Fibroblast of lung (primary cell): ENCODE data around the gene TRIM43B. TPM values are rescaled to one million over a fixed set of nuclear protein-coding genes. Genes with fewer than 3 reads are reported as not detected.

ENCODE experiments used
- DNase-seq, 2 donors: peaks; one replicate each; pipeline versions ENCODE4 v3.0.0 to v3.0.0-alpha.2; 2010; ENCODE audit warnings: low read depth in 2 of 2
- H2AFZ ChIP-seq: 2 replicates; pipeline ENCODE4 v1.5.1; 2012; ENCODE audit warnings: low read length, control low read depth, inconsistent platforms
- H3K27ac ChIP-seq: 2 replicates; pipeline ENCODE4 v1.5.1; 2011; ENCODE audit warnings: low read length, control low read depth; ENCODE audit not compliant: insufficient read depth
- H3K27me3 ChIP-seq: 2 replicates; pipeline ENCODE4 v1.5.1; 2011; ENCODE audit warnings: mild to moderate bottlenecking, low read length; ENCODE audit not compliant: control insufficient read depth, insufficient read depth
- H3K36me3 ChIP-seq: 2 replicates; pipeline ENCODE4 v1.5.1; 2011; ENCODE audit warnings: low read length; ENCODE audit not compliant: control insufficient read depth, insufficient read depth
- H3K4me1 ChIP-seq: 2 replicates; pipeline ENCODE4 v1.5.1; 2011; ENCODE audit warnings: low read length; ENCODE audit not compliant: control insufficient read depth, insufficient read depth; ENCODE audit errors: extremely low read depth
- H3K4me2 ChIP-seq: 2 replicates; pipeline ENCODE4 v1.5.1; 2011; ENCODE audit warnings: low read length, control low read depth; ENCODE audit not compliant: insufficient read depth; ENCODE audit errors: extremely low read depth
- H3K4me3 ChIP-seq, 4 experiments: fragments of 200-600 bp in 1 of 4; sonication (generic) in 1 of 4; replicated peaks in 1 of 4; 2 replicates each; pipeline ENCODE4 v1.5.1; 2011 to 2016; ENCODE audit warnings: low read length in 4 of 4, low read depth in 3 of 4, mild to moderate bottlenecking in 3 of 4, control low read depth in 2 of 4, inconsistent platforms in 1 of 4, mixed read lengths in 1 of 4; ENCODE audit not compliant: insufficient read depth in 1 of 4; ENCODE audit errors: control extremely low read depth in 1 of 4
- H3K79me2 ChIP-seq: 2 replicates; pipeline ENCODE4 v1.5.1; 2012; ENCODE audit warnings: mild to moderate bottlenecking, low read length, inconsistent platforms; ENCODE audit not compliant: control insufficient read depth, insufficient read depth
- H3K9ac ChIP-seq: 2 replicates; pipeline ENCODE4 v1.5.1; 2011; ENCODE audit warnings: mild to moderate bottlenecking, low read length, control low read depth; ENCODE audit not compliant: insufficient read depth
- H3K9me3 ChIP-seq: 2 replicates; pipeline ENCODE4 v1.5.1; 2012; ENCODE audit warnings: low read depth, low read length; ENCODE audit not compliant: control insufficient read depth, insufficient read depth
- H4K20me1 ChIP-seq: 2 replicates; pipeline ENCODE4 v1.5.1; 2011; ENCODE audit warnings: low read length; ENCODE audit not compliant: control insufficient read depth, insufficient read depth; ENCODE audit errors: extremely low read depth
- EZH2 ChIP-seq: IDR thresholded peaks from 2 replicates; pipeline ENCODE4 v1.5.1; 2012; ENCODE audit warnings: low read length, control low read depth, mild to moderate bottlenecking; ENCODE audit errors: missing control alignments
- polyA plus RNA-seq, 2 donors: library from polyadenylated mRNA; depleted of rRNA in 1 of 2; stranded (reverse) in 1 of 2; unstranded in 1 of 2; fragments of >200 nt; gene quantifications; 2 replicates each; pipeline ENCODE4 v1.2.1, GENCODE V29; 2011 to 2012; ENCODE audit warnings: missing spikeins in 1 of 2
- total RNA-seq: library from RNA; depleted of rRNA; stranded (reverse); fragments of >200 nt; gene quantifications from 2 replicates; pipeline ENCODE4 v1.2.1, GENCODE V29; 2014
- TF ChIP-seq, protein P1 (sequence below), 2 donors: IDR thresholded peaks in 1 of 2; conservative IDR thresholded peaks in 1 of 2; 1 replicate in 1 of 2; 2 replicates in 1 of 2; pipeline ENCODE4 v1.5.1; 2011 to 2012; ENCODE audit warnings: low read length in 2 of 2, control low read depth in 1 of 2, inconsistent platforms in 1 of 2, low read depth in 1 of 2, mild to moderate bottlenecking in 1 of 2

TRIM43B gene
- total and polyA plus RNA-seq, 2 donors (not counting 1 experiment from before 2014, with no cell fraction given) = not detected

DNA sequence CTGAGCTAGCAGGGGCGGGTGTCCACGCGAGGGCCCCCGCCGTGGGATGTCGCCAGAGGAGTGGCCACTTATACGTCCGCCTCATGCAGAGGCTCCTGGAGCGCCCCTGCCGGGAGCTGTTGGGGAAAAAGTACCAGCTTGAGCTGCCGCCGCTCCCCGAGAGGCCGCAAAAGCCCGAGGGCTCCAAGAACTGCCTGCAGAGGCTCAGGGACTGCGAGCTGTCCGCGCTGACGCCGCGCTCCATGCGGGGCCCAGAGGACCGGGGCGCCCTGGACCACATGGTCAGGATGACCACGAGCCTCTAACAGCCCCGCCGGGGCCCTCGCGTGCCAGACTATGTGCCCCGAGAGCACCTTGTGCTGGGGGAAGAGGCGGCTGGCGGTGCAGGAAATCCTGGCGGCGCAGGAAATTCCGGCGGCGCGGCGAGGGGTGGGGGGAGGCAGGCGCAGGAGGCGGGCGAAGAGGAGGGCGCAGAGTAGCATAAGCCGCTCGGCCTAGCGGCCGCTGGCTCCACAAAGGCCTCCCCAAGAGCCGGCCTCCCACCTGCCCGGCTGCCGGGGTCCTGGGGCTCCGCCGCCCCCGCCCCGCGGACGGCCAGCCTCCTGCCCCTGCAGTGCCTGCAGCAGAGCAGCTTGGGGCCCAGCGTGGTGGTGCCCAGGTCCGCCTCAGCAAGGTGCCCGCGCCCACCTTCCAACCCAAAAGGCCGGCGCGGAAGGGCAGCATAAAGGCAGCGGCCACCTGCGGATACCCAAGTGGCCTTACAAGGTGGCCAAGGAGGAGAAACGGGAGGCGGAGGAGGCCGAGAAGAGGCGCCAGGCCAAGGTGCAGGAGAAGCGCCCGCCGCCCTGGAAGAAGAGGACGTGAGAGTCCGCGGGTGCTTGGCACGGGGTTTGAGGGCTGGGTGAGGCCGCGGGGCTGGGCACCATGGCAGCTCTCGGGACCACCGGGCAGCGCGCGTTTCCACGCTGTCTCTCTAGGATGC lies 42.1 kb upstream of the TRIM43B start:
- H3K27ac ChIP-seq = peak overlapping the region; percentile 67
- no peaks in the 10 kb centered on the region for H3K9me3 ChIP-seq
- H3K79me2 ChIP-seq = peaks cover 9% of the 10 kb centered on the region
- DNase-seq = peak; percentile 75 to 81
- no peaks in the 10 kb centered on the region for H3K27me3 ChIP-seq
- peak overlapping the region; percentile 73 for H3K9ac ChIP-seq
- peak overlapping the region; percentile 85 for H2AFZ ChIP-seq
- peak overlapping the region; percentile 44 to 86 (median 76) for H3K4me3 ChIP-seq
- no peaks in the 10 kb centered on the region for H4K20me1 ChIP-seq
- peak overlapping the region; percentile 82 for H3K4me2 ChIP-seq
- H3K4me1 ChIP-seq = peaks cover 3% of the 10 kb centered on the region
- peaks cover 4% of the 10 kb centered on the region for H3K36me3 ChIP-seq
- TF ChIP-seq, protein P1, sequence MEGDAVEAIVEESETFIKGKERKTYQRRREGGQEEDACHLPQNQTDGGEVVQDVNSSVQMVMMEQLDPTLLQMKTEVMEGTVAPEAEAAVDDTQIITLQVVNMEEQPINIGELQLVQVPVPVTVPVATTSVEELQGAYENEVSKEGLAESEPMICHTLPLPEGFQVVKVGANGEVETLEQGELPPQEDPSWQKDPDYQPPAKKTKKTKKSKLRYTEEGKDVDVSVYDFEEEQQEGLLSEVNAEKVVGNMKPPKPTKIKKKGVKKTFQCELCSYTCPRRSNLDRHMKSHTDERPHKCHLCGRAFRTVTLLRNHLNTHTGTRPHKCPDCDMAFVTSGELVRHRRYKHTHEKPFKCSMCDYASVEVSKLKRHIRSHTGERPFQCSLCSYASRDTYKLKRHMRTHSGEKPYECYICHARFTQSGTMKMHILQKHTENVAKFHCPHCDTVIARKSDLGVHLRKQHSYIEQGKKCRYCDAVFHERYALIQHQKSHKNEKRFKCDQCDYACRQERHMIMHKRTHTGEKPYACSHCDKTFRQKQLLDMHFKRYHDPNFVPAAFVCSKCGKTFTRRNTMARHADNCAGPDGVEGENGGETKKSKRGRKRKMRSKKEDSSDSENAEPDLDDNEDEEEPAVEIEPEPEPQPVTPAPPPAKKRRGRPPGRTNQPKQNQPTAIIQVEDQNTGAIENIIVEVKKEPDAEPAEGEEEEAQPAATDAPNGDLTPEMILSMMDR (conservative IDR thresholded peaks at IDR 0.05 in 1 of 2, IDR thresholded peaks at IDR 0.05 in 1 of 2; ENCODE audit: low read depth in 1 of 2, low read length in 2 of 2) = peak; percentile 33 to 38
- TF ChIP-seq EZH2 = no peak

DNA sequence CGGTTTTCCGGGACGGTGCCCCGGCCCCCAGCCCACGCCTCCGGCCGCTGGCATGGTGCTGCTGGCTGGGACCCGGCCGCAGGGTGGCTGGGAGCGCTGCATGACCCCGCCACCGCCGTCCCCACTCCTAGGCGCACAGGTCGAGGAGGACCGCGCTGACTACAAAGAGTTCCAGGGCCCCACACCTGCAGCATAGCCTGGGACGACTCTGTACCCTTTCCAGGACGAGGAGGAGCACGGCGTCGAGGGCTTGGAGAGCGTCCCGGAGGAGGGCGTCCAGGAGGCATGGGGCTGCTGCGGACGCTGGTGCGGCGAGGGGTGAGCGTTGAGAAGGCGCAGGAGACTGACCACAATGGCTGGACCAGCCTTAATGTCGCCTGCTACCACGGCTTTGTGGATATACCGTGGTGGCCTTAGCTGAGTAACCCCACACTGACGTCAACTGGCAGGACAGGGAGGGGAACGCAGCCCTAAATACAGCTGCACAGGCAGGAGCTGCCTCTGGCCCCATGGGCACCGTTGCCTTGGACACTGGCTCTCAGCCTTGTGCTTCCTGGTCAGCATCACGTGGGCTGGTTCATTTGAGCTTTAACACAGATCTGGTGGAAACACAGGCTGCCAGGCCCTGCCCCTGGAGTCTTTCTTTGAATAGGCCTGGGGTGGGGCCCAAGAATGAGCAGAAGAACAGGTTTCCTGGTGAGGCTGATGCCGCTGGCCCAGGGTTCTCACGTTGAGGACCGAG lies 40.9 kb upstream of the TRIM43B start:
- no peak for TF ChIP-seq EZH2
- TF ChIP-seq, protein P1 (conservative IDR thresholded peaks at IDR 0.05 in 1 of 2, IDR thresholded peaks at IDR 0.05 in 1 of 2; ENCODE audit: low read depth in 1 of 2, low read length in 2 of 2) = no peak
- Histone ChIP-seq H3K27me3 (no peaks in the 10 kb centered on the region), H3K4me1 (peaks cover 3% of the 10 kb centered on the region), H3K36me3 (peaks cover 2% of the 10 kb centered on the region), H3K9ac (no peak overlapping the region), H3K79me2 (peaks cover 9% of the 10 kb centered on the region), H3K9me3 (no peaks in the 10 kb centered on the region), H3K4me2 (peak overlapping the region; percentile 82), H3K27ac (no peak overlapping the region), H2AFZ (peak overlapping the region; percentile 82), H4K20me1 (no peaks in the 10 kb centered on the region), H3K4me3 (peak overlapping the region; percentile 44 to 86 (median 74))
- DNase-seq = peak; percentile 6 to 27

DNA sequence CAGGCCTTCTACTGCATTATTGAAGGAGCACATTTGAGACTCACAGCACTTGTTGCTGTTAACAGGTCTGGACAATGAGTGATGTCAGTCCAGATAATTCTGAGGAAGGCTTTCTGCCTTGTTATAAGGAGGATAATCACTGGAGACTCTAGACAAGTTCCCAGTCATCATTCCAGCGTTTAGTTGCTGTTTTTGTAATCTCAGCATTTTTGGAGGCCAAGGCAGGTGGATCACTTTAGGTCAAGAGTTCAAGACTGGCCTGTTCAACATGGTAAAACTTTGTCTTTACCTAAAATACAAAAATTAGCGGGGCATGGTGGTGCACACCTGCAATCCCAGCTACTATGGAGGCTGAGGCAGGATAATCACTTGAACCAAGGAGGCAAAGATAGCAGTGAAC lies 39.6 kb upstream of the TRIM43B start:
- peaks cover 3% of the 10 kb centered on the region for H3K27me3 ChIP-seq
- no peak overlapping the region for H3K4me3 ChIP-seq
- no peaks in the 10 kb centered on the region for H4K20me1 ChIP-seq
- no peak overlapping the region for H3K4me2 ChIP-seq
- no peak overlapping the region for H3K27ac ChIP-seq
- H3K4me1 ChIP-seq = peaks cover 3% of the 10 kb centered on the region
- H3K79me2 ChIP-seq = peaks cover 9% of the 10 kb centered on the region
- no peak overlapping the region for H3K9ac ChIP-seq
- no peak overlapping the region for H2AFZ ChIP-seq
- no peak for TF ChIP-seq EZH2
- TF ChIP-seq, protein P1 (conservative IDR thresholded peaks at IDR 0.05 in 1 of 2, IDR thresholded peaks at IDR 0.05 in 1 of 2; ENCODE audit: low read depth in 1 of 2, low read length in 2 of 2) = no peak
- no peaks in the 10 kb centered on the region for H3K9me3 ChIP-seq
- H3K36me3 ChIP-seq = no peaks in the 10 kb centered on the region
- DNase-seq = no peak
